ENCODE results near the gene SMCHD1. TPM values are rescaled to one million over a fixed set of nuclear protein-coding genes. Genes with fewer than 3 reads are reported as not detected.

The SMCHD1 gene
- total RNA-seq, 1 experiment from 2014 or later = 48.6 TPM

GRCh38 chr18:2814928-2815327 is 159.4 kb downstream of the SMCHD1 start:
- DNase-seq (ENCODE audit: low read depth, low spot score) (no peak), ATAC-seq (no peak)
- intact Hi-C loops (cut with micrococcal nuclease) = no loop called here
- Histone ChIP-seq H3K9me3 (ENCODE audit: control insufficient read depth in 1 of 2, insufficient read depth in 1 of 2, low read depth in 1 of 2, low read length in 2 of 2) (no peaks in the 10 kb centered on the region), H3K4me2 (ENCODE audit: low read length) (no peak overlapping the region), H3K9ac (ENCODE audit: low read length) (no peak overlapping the region), H3K4me3 (replicated peaks in 1 of 2; ENCODE audit: low read depth in 1 of 2, low read length in 2 of 2) (no peak overlapping the region), H3K9me2 (ENCODE audit: insufficient read depth) (no peaks in the 10 kb centered on the region), H2AFZ (ENCODE audit: low read depth, low read length, poor library complexity, severe bottlenecking) (no peak overlapping the region), H4K20me1 (ENCODE audit: insufficient read depth) (no peaks in the 10 kb centered on the region), H3K36me3 (ENCODE audit: control insufficient read depth in 1 of 2, insufficient read depth in 2 of 2, low read length in 2 of 2) (no peaks in the 10 kb centered on the region), H3K27me3 (ENCODE audit: insufficient read depth, low read length) (no peaks in the 10 kb centered on the region), H3K79me2 (ENCODE audit: insufficient read depth, low read length) (no peaks in the 10 kb centered on the region), H3K27ac (ENCODE audit: low read depth, low read length) (no peak overlapping the region), H3K4me1 (ENCODE audit: control insufficient read depth in 1 of 2, insufficient read depth in 2 of 2, low read length in 2 of 2) (no peaks in the 10 kb centered on the region)
- ChIA-PET CTCF (no interaction called here), RAD21 (ENCODE audit: low non-redundant PET in 1 of 2, low total read pairs in 2 of 2, uncharacterized antibody in 2 of 2, unreplicated experiment in 2 of 2) (no interaction called here), POLR2A (no interaction called here)
- no peak for TF ChIP-seq EZH2 (IDR thresholded peaks at IDR 0.05)
- TF ChIP-seq EGR1 (IDR thresholded peaks at IDR 0.05; ENCODE audit: low read depth) = no peak
- no peak for TF ChIP-seq FOSL1 (IDR thresholded peaks at IDR 0.05; ENCODE audit: low read depth)
- no peak for TF ChIP-seq SIN3A (IDR thresholded peaks at IDR 0.05; ENCODE audit: low read depth)
- BruUV-seq (replicated peaks) = no TSS peak

DNA sequence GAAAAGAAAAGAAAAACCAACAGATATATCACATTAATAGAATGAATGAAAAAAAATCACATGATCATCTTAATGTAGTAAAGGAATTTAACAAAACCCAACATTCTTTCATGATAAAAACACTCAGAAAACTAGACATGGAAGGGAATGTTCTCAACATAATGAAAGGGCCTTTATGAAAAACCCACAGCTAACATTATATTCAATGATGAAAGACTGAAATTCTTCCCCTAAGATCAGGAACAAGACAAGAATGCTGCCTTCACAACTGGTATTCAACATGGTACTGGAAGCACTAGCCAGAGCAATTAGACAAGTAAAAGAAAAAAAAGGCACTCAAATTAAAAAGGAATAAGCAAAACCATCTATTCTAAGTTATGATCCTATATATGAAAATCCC is 162.8 kb downstream of the SMCHD1 start:
- Histone ChIP-seq H3K27me3 (ENCODE audit: insufficient read depth, low read length) (no peaks in the 10 kb centered on the region), H3K36me3 (ENCODE audit: control insufficient read depth in 1 of 2, insufficient read depth in 2 of 2, low read length in 2 of 2) (no peaks in the 10 kb centered on the region), H3K27ac (ENCODE audit: low read depth, low read length) (no peak overlapping the region), H2AFZ (ENCODE audit: low read depth, low read length, poor library complexity, severe bottlenecking) (no peak overlapping the region), H3K9me2 (ENCODE audit: insufficient read depth) (no peaks in the 10 kb centered on the region), H4K20me1 (ENCODE audit: insufficient read depth) (no peaks in the 10 kb centered on the region), H3K4me3 (replicated peaks in 1 of 2; ENCODE audit: low read depth in 1 of 2, low read length in 2 of 2) (no peak overlapping the region), H3K9me3 (ENCODE audit: control insufficient read depth in 1 of 2, insufficient read depth in 1 of 2, low read depth in 1 of 2, low read length in 2 of 2) (no peaks in the 10 kb centered on the region), H3K9ac (ENCODE audit: low read length) (no peak overlapping the region), H3K4me1 (ENCODE audit: control insufficient read depth in 1 of 2, insufficient read depth in 2 of 2, low read length in 2 of 2) (no peaks in the 10 kb centered on the region), H3K4me2 (ENCODE audit: low read length) (no peak overlapping the region), H3K79me2 (ENCODE audit: insufficient read depth, low read length) (no peaks in the 10 kb centered on the region)
- RAD21 ChIA-PET (ENCODE audit: low non-redundant PET in 1 of 2, low total read pairs in 2 of 2, uncharacterized antibody in 2 of 2, unreplicated experiment in 2 of 2) = no interaction called here
- BruUV-seq (replicated peaks) = no TSS peak
- POLR2A ChIA-PET = no interaction called here
- ATAC-seq = no peak
- CTCF ChIA-PET = no interaction called here
- intact Hi-C loops (cut with micrococcal nuclease) = no loop called here
- DNase-seq (ENCODE audit: low read depth, low spot score) = no peak
- TF ChIP-seq SRF (IDR thresholded peaks at IDR 0.05; ENCODE audit: low read depth) = no peak
- TF ChIP-seq YY1 (IDR thresholded peaks at IDR 0.05; ENCODE audit: extremely low read depth, insufficient replicate concordance, low read depth, low read length) = no peak
- no peak for TF ChIP-seq EGR1 (IDR thresholded peaks at IDR 0.05; ENCODE audit: low read depth)
- TF ChIP-seq POLR2A (IDR thresholded peaks at IDR 0.05; ENCODE audit: borderline replicate concordance, extremely low read depth, insufficient read depth, insufficient read length) = no peak
- TF ChIP-seq EZH2phosphoT487 (IDR thresholded peaks at IDR 0.05; ENCODE audit: borderline replicate concordance) = no peak
- TF ChIP-seq, protein P1, sequence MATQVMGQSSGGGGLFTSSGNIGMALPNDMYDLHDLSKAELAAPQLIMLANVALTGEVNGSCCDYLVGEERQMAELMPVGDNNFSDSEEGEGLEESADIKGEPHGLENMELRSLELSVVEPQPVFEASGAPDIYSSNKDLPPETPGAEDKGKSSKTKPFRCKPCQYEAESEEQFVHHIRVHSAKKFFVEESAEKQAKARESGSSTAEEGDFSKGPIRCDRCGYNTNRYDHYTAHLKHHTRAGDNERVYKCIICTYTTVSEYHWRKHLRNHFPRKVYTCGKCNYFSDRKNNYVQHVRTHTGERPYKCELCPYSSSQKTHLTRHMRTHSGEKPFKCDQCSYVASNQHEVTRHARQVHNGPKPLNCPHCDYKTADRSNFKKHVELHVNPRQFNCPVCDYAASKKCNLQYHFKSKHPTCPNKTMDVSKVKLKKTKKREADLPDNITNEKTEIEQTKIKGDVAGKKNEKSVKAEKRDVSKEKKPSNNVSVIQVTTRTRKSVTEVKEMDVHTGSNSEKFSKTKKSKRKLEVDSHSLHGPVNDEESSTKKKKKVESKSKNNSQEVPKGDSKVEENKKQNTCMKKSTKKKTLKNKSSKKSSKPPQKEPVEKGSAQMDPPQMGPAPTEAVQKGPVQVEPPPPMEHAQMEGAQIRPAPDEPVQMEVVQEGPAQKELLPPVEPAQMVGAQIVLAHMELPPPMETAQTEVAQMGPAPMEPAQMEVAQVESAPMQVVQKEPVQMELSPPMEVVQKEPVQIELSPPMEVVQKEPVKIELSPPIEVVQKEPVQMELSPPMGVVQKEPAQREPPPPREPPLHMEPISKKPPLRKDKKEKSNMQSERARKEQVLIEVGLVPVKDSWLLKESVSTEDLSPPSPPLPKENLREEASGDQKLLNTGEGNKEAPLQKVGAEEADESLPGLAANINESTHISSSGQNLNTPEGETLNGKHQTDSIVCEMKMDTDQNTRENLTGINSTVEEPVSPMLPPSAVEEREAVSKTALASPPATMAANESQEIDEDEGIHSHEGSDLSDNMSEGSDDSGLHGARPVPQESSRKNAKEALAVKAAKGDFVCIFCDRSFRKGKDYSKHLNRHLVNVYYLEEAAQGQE (IDR thresholded peaks at IDR 0.05; ENCODE audit: low read depth) = no peak
- no peak for TF ChIP-seq ZFX (IDR thresholded peaks at IDR 0.05)
- TF ChIP-seq FOSL1 (IDR thresholded peaks at IDR 0.05; ENCODE audit: low read depth) = no peak
- TF ChIP-seq TCF7L2 (IDR thresholded peaks at IDR 0.05; ENCODE audit: borderline replicate concordance, extremely low read depth, insufficient read depth, insufficient read length) = no peak
- TF ChIP-seq SP1 (IDR thresholded peaks at IDR 0.05; ENCODE audit: low read depth) = no peak
- TF ChIP-seq ZNF274 (IDR thresholded peaks at IDR 0.05; ENCODE audit: low read depth, low read length) = no peak
- TF ChIP-seq, protein P2, sequence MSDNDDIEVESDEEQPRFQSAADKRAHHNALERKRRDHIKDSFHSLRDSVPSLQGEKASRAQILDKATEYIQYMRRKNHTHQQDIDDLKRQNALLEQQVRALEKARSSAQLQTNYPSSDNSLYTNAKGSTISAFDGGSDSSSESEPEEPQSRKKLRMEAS (IDR thresholded peaks at IDR 0.05) = no peak
- TF ChIP-seq CEBPB (IDR thresholded peaks at IDR 0.05; ENCODE audit: low read depth) = no peak
- no peak for TF ChIP-seq RAD21 (IDR thresholded peaks at IDR 0.05; ENCODE audit: low read depth)
- TF ChIP-seq CTCF (IDR thresholded peaks at IDR 0.05 in 2 of 3, conservative IDR thresholded peaks at IDR 0.05 in 1 of 3; ENCODE audit: borderline replicate concordance in 1 of 3, insufficient read depth in 1 of 3, low read depth in 2 of 3, low read length in 2 of 3) = no peak
- TF ChIP-seq POLR2AphosphoS5 (IDR thresholded peaks at IDR 0.05; ENCODE audit: low read depth, low read length) = no peak
